ENCODE measurements around the gene PPP1R3F.

Gene PPP1R3F

GRCh38 chrX:49247916-49248811 lies 21.4 kb upstream of the PPP1R3F start:
- in situ Hi-C loops (cut with MboI; ENCODE audit: low sequenced_read_pairs), result no loop called here

GRCh38 chrX:49249071-49249470 lies 20.5 kb upstream of the PPP1R3F start:
- in situ Hi-C loops (cut with MboI; ENCODE audit: low sequenced_read_pairs), result no loop called here

GRCh38 chrX:49249616-49250015 lies 20.0 kb upstream of the PPP1R3F start:
- in situ Hi-C loops (cut with MboI; ENCODE audit: low sequenced_read_pairs), result no loop called here

- in situ Hi-C loops (cut with MboI; ENCODE audit: low sequenced_read_pairs), result no loop called here
Observed at GRCh38 chrX:49250066-49250465, 19.5 kb upstream of the PPP1R3F start.

GRCh38 chrX:49250578-49250977 lies 19.0 kb upstream of the PPP1R3F start:
- in situ Hi-C loops (cut with MboI; ENCODE audit: low sequenced_read_pairs), result no loop called here

GRCh38 chrX:49251325-49251724 lies 18.3 kb upstream of the PPP1R3F start:
- in situ Hi-C loops (cut with MboI; ENCODE audit: low sequenced_read_pairs), result no loop called here

GRCh38 chrX:49254639-49255038 lies 15.0 kb upstream of the PPP1R3F start:
- in situ Hi-C loops (cut with MboI; ENCODE audit: low sequenced_read_pairs), result no loop called here

- in situ Hi-C loops (cut with MboI; ENCODE audit: low sequenced_read_pairs), result no loop called here
Observed at GRCh38 chrX:49256268-49256995, 13.2 kb upstream of the PPP1R3F start.

- in situ Hi-C loops (cut with MboI; ENCODE audit: low sequenced_read_pairs), result no loop called here
Observed at GRCh38 chrX:49257074-49257790, 12.4 kb upstream of the PPP1R3F start.

- in situ Hi-C loops (cut with MboI; ENCODE audit: low sequenced_read_pairs), result no loop called here
Observed at GRCh38 chrX:49257846-49258748, 11.5 kb upstream of the PPP1R3F start.

GRCh38 chrX:49258749-49259124 lies 10.9 kb upstream of the PPP1R3F start:
- in situ Hi-C loops (cut with MboI; ENCODE audit: low sequenced_read_pairs), result no loop called here

- in situ Hi-C loops (cut with MboI; ENCODE audit: low sequenced_read_pairs), result no loop called here
Observed at GRCh38 chrX:49260221-49260985, 9.2 kb upstream of the PPP1R3F start.

GRCh38 chrX:49262603-49263002 lies 7.0 kb upstream of the PPP1R3F start:
- in situ Hi-C loops (cut with MboI; ENCODE audit: low sequenced_read_pairs), result no loop called here

- in situ Hi-C loops (cut with MboI; ENCODE audit: low sequenced_read_pairs), result no loop called here
Observed at GRCh38 chrX:49263631-49264030, 6.0 kb upstream of the PPP1R3F start.

- in situ Hi-C loops (cut with MboI; ENCODE audit: low sequenced_read_pairs), result no loop called here
Observed at GRCh38 chrX:49264460-49264859, 5.1 kb upstream of the PPP1R3F start, which contains the start of gene FOXP3. Gene FOXP3 (minus strand): TSS chrX:49264710. CDS start chrX:49258505, 6,205 bp downstream.

GRCh38 chrX:49266523-49267445 lies 2.8 kb upstream of the PPP1R3F start:
- in situ Hi-C loops (cut with MboI; ENCODE audit: low sequenced_read_pairs), result no loop called here

- in situ Hi-C loops (cut with MboI; ENCODE audit: low sequenced_read_pairs), result no loop called here
Observed at GRCh38 chrX:49268702-49269009, 937 bp upstream of the PPP1R3F start.

GRCh38 chrX:49269010-49269766 lies 405 bp upstream of the PPP1R3F start:
- in situ Hi-C loops (cut with MboI; ENCODE audit: low sequenced_read_pairs), result no loop called here

All from hTERT RPE-1 (cell line).